H1 (cell line): ENCODE measurements around the gene MYF5. TPM values are rescaled to one million over a fixed set of nuclear protein-coding genes. Genes with fewer than 3 reads are reported as not detected.

ENCODE experiments used
- CTCF ChIA-PET: fragments of 300-600 bp; sonication (Branson Sonifier 250); formaldehyde crosslinking; loops from one replicate; lab custom pipeline; 2021; ENCODE audit not compliant: partially characterized antibody; lab: Charles Lee
- POLR2A ChIA-PET: fragments of 300-600 bp; sonication (Branson Sonifier 250); formaldehyde crosslinking; loops from one replicate; lab custom pipeline; 2021; ENCODE audit warnings: inconsistent platforms; ENCODE audit not compliant: partially characterized antibody; lab: Charles Lee
- DNase-seq, 2 experiments: peaks; one replicate each; pipeline versions ENCODE4 v3.0.0 to v3.0.0-alpha.2; 2010 to 2022; ENCODE audit warnings: low spot score in 2 of 2, low read depth in 1 of 2, mixed read lengths in 1 of 2
- FAIRE-seq: peaks from 2 replicates; lab custom pipeline; 2011; peaks lifted over from hg19 to GRCh38; lab: Jason Lieb, UNC
- H2AFZ ChIP-seq: 2 replicates; pipeline ENCODE4 v1.8.1; 2012; ENCODE audit warnings: low read length, inconsistent platforms
- H2AK5ac ChIP-seq: 2 replicates; pipeline ENCODE4 v1.6.1; 2013; ENCODE audit warnings: low read depth, low read length
- H2BK120ac ChIP-seq: replicated peaks from 2 replicates; pipeline ENCODE3; 2013; ENCODE audit warnings: low read depth, low read length, inconsistent platforms
- H2BK12ac ChIP-seq: 2 replicates; pipeline ENCODE4 v1.6.1; 2013; ENCODE audit warnings: low read depth, low read length
- H2BK15ac ChIP-seq: 2 replicates; pipeline ENCODE4 v1.6.1; 2013; ENCODE audit warnings: low read length
- H2BK20ac ChIP-seq: 2 replicates; pipeline ENCODE4 v1.6.1; 2013; ENCODE audit warnings: low read length
- H2BK5ac ChIP-seq: 2 replicates; pipeline ENCODE4 v1.6.1; 2013; ENCODE audit warnings: low read depth, low read length
- H3K14ac ChIP-seq: 2 replicates; pipeline ENCODE4 v1.6.1; 2013; ENCODE audit warnings: inconsistent platforms; ENCODE audit not compliant: insufficient read length
- H3K18ac ChIP-seq: 2 replicates; pipeline ENCODE4 v1.6.1; 2013; ENCODE audit warnings: low read length; ENCODE audit errors: extremely low read depth
- H3K23ac ChIP-seq: 2 replicates; pipeline ENCODE4 v1.6.1; 2013; ENCODE audit warnings: inconsistent platforms; ENCODE audit not compliant: insufficient read length
- H3K23me2 ChIP-seq: 2 replicates; pipeline ENCODE4 v1.6.1; 2013; ENCODE audit warnings: low read depth, low read length
- H3K27ac ChIP-seq: 2 replicates; pipeline ENCODE4 v1.6.1; 2011; ENCODE audit warnings: low read depth, low read length, inconsistent platforms
- H3K27me3 ChIP-seq, 4 experiments: replicated peaks in 1 of 4; 1 replicate in 1 of 4; 2 replicates in 3 of 4; pipeline versions ENCODE4 v1.6.1 to v1.8.1; 2011 to 2013; ENCODE audit warnings: low read length in 3 of 4, mild to moderate bottlenecking in 3 of 4, inconsistent platforms in 2 of 4, mixed read lengths in 2 of 4, moderate library complexity in 1 of 4; ENCODE audit not compliant: control insufficient read depth in 3 of 4, insufficient read depth in 3 of 4; ENCODE audit errors: extremely low read depth in 1 of 4
- H3K36me3 ChIP-seq, 4 experiments: 2 replicates each; pipeline versions ENCODE4 v1.6.1 to v1.8.1; 2011 to 2013; ENCODE audit warnings: mild to moderate bottlenecking in 4 of 4, low read length in 3 of 4, moderate library complexity in 2 of 4, control low read depth in 1 of 4, inconsistent platforms in 1 of 4; ENCODE audit not compliant: insufficient read depth in 4 of 4, control insufficient read depth in 2 of 4
- H3K4ac ChIP-seq: replicated peaks from 2 replicates; pipeline ENCODE3; 2013; ENCODE audit warnings: low read length, low read depth, mixed read lengths, inconsistent platforms; ENCODE audit not compliant: insufficient read length
- H3K4me1 ChIP-seq, 4 experiments: replicated peaks in 1 of 4; 1 replicate in 1 of 4; 2 replicates in 3 of 4; pipeline versions ENCODE4 v1.6.1 to v1.8.1; 2011 to 2013; ENCODE audit warnings: low read length in 3 of 4, inconsistent platforms in 2 of 4, mixed read lengths in 1 of 4; ENCODE audit not compliant: insufficient read depth in 4 of 4, control insufficient read depth in 3 of 4
- H3K4me2 ChIP-seq, 2 experiments: 2 replicates each; pipeline versions ENCODE4 v1.6.1 to v1.8.1; 2011 to 2013; ENCODE audit warnings: low read depth in 2 of 2, low read length in 2 of 2, control low read depth in 1 of 2, inconsistent platforms in 1 of 2, mild to moderate bottlenecking in 1 of 2; ENCODE audit not compliant: insufficient read depth in 1 of 2
- H3K4me3 ChIP-seq, 4 experiments: fragments of 200-600, 300-600 bp in 1 of 4; sonication (generic), shearing (Covaris generic), sonication (Bioruptor Twin) in 1 of 4; 2 replicates each; pipeline versions ENCODE4 v1.5.1 to v1.8.1; 2011 to 2016; ENCODE audit warnings: low read length in 4 of 4, low read depth in 3 of 4, control low read depth in 2 of 4, inconsistent platforms in 2 of 4, mild to moderate bottlenecking in 2 of 4, mixed read lengths in 1 of 4, moderate library complexity in 1 of 4; ENCODE audit not compliant: insufficient read depth in 2 of 4; ENCODE audit errors: extremely low read depth in 1 of 4
- H3K56ac ChIP-seq: replicated peaks from 2 replicates; pipeline ENCODE3; 2013; ENCODE audit warnings: low read depth, mild to moderate bottlenecking, mixed read lengths, low read length, inconsistent platforms; ENCODE audit not compliant: insufficient read length
- H3K79me1 ChIP-seq: 2 replicates; pipeline ENCODE4 v1.6.1; 2013; ENCODE audit warnings: low read depth, low read length, control low read depth
- H3K79me2 ChIP-seq, 2 experiments: 2 replicates each; pipeline versions ENCODE4 v1.6.1 to v1.8.1; 2012 to 2013; ENCODE audit warnings: low read length in 2 of 2, mild to moderate bottlenecking in 2 of 2, inconsistent platforms in 1 of 2; ENCODE audit not compliant: insufficient read depth in 2 of 2, control insufficient read depth in 1 of 2
- H3K9ac ChIP-seq, 4 experiments: replicated peaks in 1 of 4; 1 replicate in 1 of 4; 2 replicates in 3 of 4; pipeline versions ENCODE4 v1.6.1 to v1.8.1; 2011 to 2013; ENCODE audit warnings: low read depth in 3 of 4, low read length in 3 of 4, control low read depth in 2 of 4, mild to moderate bottlenecking in 2 of 4, moderate library complexity in 2 of 4, inconsistent platforms in 1 of 4; ENCODE audit errors: extremely low read depth in 1 of 4
- H3K9me3 ChIP-seq, 2 experiments: 2 replicates each; pipeline versions ENCODE4 v1.6.1 to v1.8.1; 2012 to 2013; ENCODE audit warnings: mild to moderate bottlenecking in 2 of 2, moderate library complexity in 2 of 2, control low read depth in 1 of 2, inconsistent platforms in 1 of 2, low read depth in 1 of 2, low read length in 1 of 2, mixed read lengths in 1 of 2; ENCODE audit not compliant: insufficient read depth in 2 of 2
- H4K20me1 ChIP-seq, 2 experiments: replicated peaks in 1 of 2; 2 replicates each; pipeline versions ENCODE3 to v1.8.1; 2011 to 2013; ENCODE audit warnings: inconsistent platforms in 2 of 2, low read length in 2 of 2, mild to moderate bottlenecking in 1 of 2; ENCODE audit not compliant: insufficient read depth in 2 of 2, control insufficient read depth in 1 of 2
- H4K5ac ChIP-seq: 2 replicates; pipeline ENCODE4 v1.6.1; 2013; ENCODE audit warnings: low read length, low read depth, mixed read lengths, inconsistent platforms; ENCODE audit not compliant: insufficient read length
- H4K8ac ChIP-seq: 2 replicates; pipeline ENCODE4 v1.8.0; 2013; ENCODE audit warnings: mild to moderate bottlenecking, moderate library complexity, low read length, inconsistent platforms; ENCODE audit not compliant: insufficient read depth; ENCODE audit errors: extremely low read depth
- H4K91ac ChIP-seq: replicated peaks from 2 replicates; pipeline ENCODE3; 2013; ENCODE audit warnings: low read length, mixed read lengths, inconsistent platforms; ENCODE audit not compliant: insufficient read length
- BCL11A ChIP-seq, 2 experiments: IDR thresholded peaks; one replicate each; pipeline ENCODE4 v1.6.1; 2011; ENCODE audit warnings: low read depth in 2 of 2, low read length in 2 of 2, mild to moderate bottlenecking in 2 of 2
- BRCA1 ChIP-seq: IDR thresholded peaks from 2 replicates; pipeline ENCODE4 v1.6.1; 2012; ENCODE audit warnings: low read depth, low read length, improper control_type of control experiment
- EZH2 ChIP-seq: fragments of 200-600 bp; sonication (generic); IDR thresholded peaks from 2 replicates; pipeline ENCODE4 v1.7.1; 2012; ENCODE audit warnings: low read depth, mild to moderate bottlenecking, moderate library complexity, low read length, inconsistent platforms; ENCODE audit not compliant: severe bottlenecking
- FOSL1 ChIP-seq: IDR thresholded peaks from 2 replicates; pipeline ENCODE4 v1.6.1; 2011; ENCODE audit warnings: mild to moderate bottlenecking, low read depth, low read length, moderate library complexity; ENCODE audit not compliant: insufficient read depth
- HDAC2 ChIP-seq, 2 experiments: fragments of 300-600 bp in 1 of 2; sonication (generic) in 1 of 2; IDR thresholded peaks; 2 replicates each; pipeline ENCODE4 v1.6.1; 2011 to 2012; ENCODE audit warnings: low read depth in 2 of 2, low read length in 2 of 2, mild to moderate bottlenecking in 2 of 2, moderate library complexity in 2 of 2, borderline replicate concordance in 1 of 2, inconsistent platforms in 1 of 2
- KDM5A ChIP-seq: fragments of 200-600 bp; IDR thresholded peaks from 2 replicates; pipeline ENCODE4 v1.7.1; 2012; ENCODE audit warnings: mild to moderate bottlenecking, low read length, inconsistent platforms, mixed read lengths
- RBBP5 ChIP-seq: IDR thresholded peaks from 2 replicates; pipeline ENCODE4 v1.7.1; 2012; ENCODE audit warnings: low read depth, mild to moderate bottlenecking, inconsistent platforms, low read length, moderate library complexity, borderline replicate concordance
- SUZ12 ChIP-seq: fragments of 200-600 bp; sonication (generic); IDR thresholded peaks from 2 replicates; pipeline ENCODE4 v1.6.1; 2012; ENCODE audit warnings: mild to moderate bottlenecking, inconsistent platforms, low read length, moderate library complexity, mixed read lengths
- TAF7 ChIP-seq: optimal IDR thresholded peaks from 2 replicates; pipeline ENCODE3; 2011; ENCODE audit warnings: low read depth, mild to moderate bottlenecking, inconsistent platforms, low read length, moderate library complexity, borderline replicate concordance
- TBP ChIP-seq: IDR thresholded peaks from 2 replicates; pipeline ENCODE4 v1.6.1; 2011; ENCODE audit warnings: low read depth, low read length, improper control_type of control experiment
- YY1 ChIP-seq: IDR thresholded peaks from 2 replicates; pipeline ENCODE4 v1.6.1; 2011; ENCODE audit warnings: low read depth, mild to moderate bottlenecking, low read length
- WGBS, 2 experiments: shearing (Covaris generic) in 1 of 2; methylation state at CpG; one replicate each; pipeline versions ENCODE4 v1.1.6 to v1.1.7; 2013 to 2015; ENCODE audit warnings: low lambda C conversion rate in 2 of 2, mixed read lengths in 2 of 2, inconsistent platforms in 1 of 2, low coverage in 1 of 2, missing lambda C conversion rate in 1 of 2; ENCODE audit not compliant: insufficient replicate concordance in 2 of 2, insufficient coverage in 1 of 2, insufficient read length in 1 of 2; ENCODE audit errors: extremely low coverage in 1 of 2, missing lambda C conversion rate in 1 of 2; 5-methylcytosine and 5-hydroxymethylcytosine counted together
- polyA plus RNA-seq, 7 experiments: library from polyadenylated mRNA; depleted of rRNA in 3 of 7; stranded (reverse) in 5 of 7; unstranded in 2 of 7; fragments of >200 nt in 5 of 7; fragments of 200-250 nt in 2 of 7; gene quantifications; 1 replicate in 5 of 7; 2 replicates in 1 of 7; 4 replicates in 1 of 7; pipeline versions ENCODE4 v1.2.1 to v1.2.3, GENCODE V29; 2011 to 2013; ENCODE audit warnings: missing spikeins in 2 of 7, mixed read lengths in 2 of 7
- total RNA-seq: library from RNA; stranded (reverse); fragmentation: NEBNext Ultra II Directional; extraction: Animal tissue kit (Norgen Biotek cat#: 25700); gene quantifications from 2 replicates; pipeline ENCODE4 v1.2.1, GENCODE V29; 2021

Gene MYF5
- total and polyA plus RNA-seq, 2 of the 8 experiments (the other 6 are each of a cell fraction or from before 2014, with no cell fraction given): 0.09 TPM; not detected in 1

DNA sequence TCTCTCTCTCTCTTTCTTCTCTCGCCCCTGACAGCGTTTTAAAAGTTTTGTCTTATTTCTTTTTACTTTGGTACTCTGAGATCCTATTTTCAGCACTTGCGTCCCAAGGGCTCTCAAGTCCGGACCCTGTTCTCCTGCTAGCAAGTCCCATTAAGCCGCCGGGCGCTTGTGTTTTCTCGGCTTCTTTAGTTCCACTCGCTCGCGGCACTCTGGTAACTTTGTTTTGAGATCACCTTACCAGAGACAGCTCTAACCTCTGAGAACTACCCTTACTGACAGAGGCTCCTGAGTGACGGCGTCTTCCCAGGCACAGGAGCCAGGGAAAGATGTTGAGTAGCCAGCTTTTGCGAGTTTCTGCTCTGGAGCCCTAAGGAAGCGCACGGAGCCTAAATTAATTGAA, 2.7 kb upstream of the MYF5 start:
- Histone ChIP-seq H2BK15ac (no peak overlapping the region), H4K91ac (no peak overlapping the region), H3K23ac (no peak overlapping the region), H2AK5ac (no peak overlapping the region), H4K5ac (no peak overlapping the region), H3K4me2 (peak overlapping the region; percentile 67 to 79), H3K27ac (no peak overlapping the region), H2AFZ (no peak overlapping the region), H3K9me3 (no peaks in the 10 kb centered on the region; a peak in 1 of 4 replicates), H3K4me3 (peak overlapping the region; percentile 21 to 55 (median 30); a peak in 6 of 8 replicates), H2BK120ac (no peak overlapping the region), H3K4me1 (peaks cover 10 to 33% (median 23%) of the 10 kb centered on the region in 4 experiments), H3K14ac (no peak overlapping the region), H3K27me3 (peaks cover 13 to 31% (median 27%) of the 10 kb centered on the region in 4 experiments), H2BK20ac (no peak overlapping the region), H3K56ac (no peak overlapping the region), H3K79me2 (no peaks in the 10 kb centered on the region), H2BK12ac (no peak overlapping the region), H4K8ac (no peak overlapping the region), H3K18ac (no peak overlapping the region), H3K9ac (no peak overlapping the region), H3K36me3 (no peaks in the 10 kb centered on the region), H3K23me2 (peaks cover 9% of the 10 kb centered on the region), H2BK5ac (no peak overlapping the region), H3K4ac (no peak overlapping the region), H4K20me1 (no peaks in the 10 kb centered on the region), H3K79me1 (no peaks in the 10 kb centered on the region)
- CTCF ChIA-PET: interaction anchor here (0.6 to 1.1 kb wide), 5 partner anchors 11 to 183 kb away, joined by 3 read pairs; no protein-coding TSS in a partner anchor
- 0 out of 2 replicates have a peak, but pooled peaks have one; percentile 38 for TF ChIP-seq TBP
- TF ChIP-seq YY1: no peak
- no peak for TF ChIP-seq BCL11A (IDR thresholded peaks at IDR 0.05; ENCODE audit: low read depth in 2 of 2, low read length in 2 of 2)
- no peak for TF ChIP-seq RBBP5
- no peak for TF ChIP-seq BRCA1
- peak; percentile 27; the same call in 1 of the 2 replicates for TF ChIP-seq SUZ12
- 0 out of 4 replicates have a peak, but pooled peaks of 1 of the 2 experiments have one; percentile 27 for TF ChIP-seq HDAC2 (IDR thresholded peaks at IDR 0.05; ENCODE audit: borderline replicate concordance in 1 of 2, low read depth in 2 of 2, low read length in 2 of 2)
- no peak for TF ChIP-seq FOSL1
- TF ChIP-seq KDM5A: no peak
- peak; percentile 22 for TF ChIP-seq TAF7
- TF ChIP-seq EZH2: peak; percentile 46
- DNase-seq: no peak
- peak; percentile 78 for FAIRE-seq
- POLR2A ChIA-PET: no interaction called here
- 3% methylated on average over 16 of the region's 16 CpGs; no CpG with 5 or more reads in 1 of the 2 experiments for WGBS, 2 experiments
